ENCODE results near the gene VAMP1. TPM values are rescaled to one million over a fixed set of nuclear protein-coding genes. Genes with fewer than 3 reads are reported as not detected.
A peak's percentile ranks its signal among the peaks of the same experiment; 100 is the strongest.

The VAMP1 gene
- total RNA-seq, 2 donors from 2014 or later = 1.7 to 3.6 TPM

DNA sequence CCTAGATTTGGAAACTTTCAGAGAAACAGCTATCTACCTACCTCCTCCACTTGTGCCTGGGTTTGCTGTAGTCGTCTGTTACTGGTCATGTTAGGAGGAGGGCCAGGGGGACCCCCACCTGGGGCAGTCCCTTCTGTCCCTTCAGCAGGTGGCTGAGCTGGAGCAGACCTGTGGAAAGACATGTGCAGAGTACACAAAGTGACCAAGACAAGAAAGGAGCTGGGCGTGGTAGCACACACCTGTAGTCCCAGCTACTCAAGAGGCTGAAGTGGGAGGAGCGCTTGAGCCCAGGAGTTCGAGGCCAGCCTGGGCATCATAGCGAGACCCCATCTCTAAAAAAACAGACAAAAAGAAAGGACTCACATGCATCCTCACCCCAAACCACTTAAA is 4.3 kb downstream of the VAMP1 start:
- TF ChIP-seq, protein P1, sequence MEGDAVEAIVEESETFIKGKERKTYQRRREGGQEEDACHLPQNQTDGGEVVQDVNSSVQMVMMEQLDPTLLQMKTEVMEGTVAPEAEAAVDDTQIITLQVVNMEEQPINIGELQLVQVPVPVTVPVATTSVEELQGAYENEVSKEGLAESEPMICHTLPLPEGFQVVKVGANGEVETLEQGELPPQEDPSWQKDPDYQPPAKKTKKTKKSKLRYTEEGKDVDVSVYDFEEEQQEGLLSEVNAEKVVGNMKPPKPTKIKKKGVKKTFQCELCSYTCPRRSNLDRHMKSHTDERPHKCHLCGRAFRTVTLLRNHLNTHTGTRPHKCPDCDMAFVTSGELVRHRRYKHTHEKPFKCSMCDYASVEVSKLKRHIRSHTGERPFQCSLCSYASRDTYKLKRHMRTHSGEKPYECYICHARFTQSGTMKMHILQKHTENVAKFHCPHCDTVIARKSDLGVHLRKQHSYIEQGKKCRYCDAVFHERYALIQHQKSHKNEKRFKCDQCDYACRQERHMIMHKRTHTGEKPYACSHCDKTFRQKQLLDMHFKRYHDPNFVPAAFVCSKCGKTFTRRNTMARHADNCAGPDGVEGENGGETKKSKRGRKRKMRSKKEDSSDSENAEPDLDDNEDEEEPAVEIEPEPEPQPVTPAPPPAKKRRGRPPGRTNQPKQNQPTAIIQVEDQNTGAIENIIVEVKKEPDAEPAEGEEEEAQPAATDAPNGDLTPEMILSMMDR (IDR thresholded peaks at IDR 0.05) = no peak
- Histone ChIP-seq H3K4me3 (no peak overlapping the region), H3K27ac (no peak overlapping the region), H3K27me3 (no peaks in the 10 kb centered on the region), H3K4me1 (peaks cover 0 to 32% of the 10 kb centered on the region in 2 donors), H3K9me3 (no peaks in the 10 kb centered on the region), H3K36me3 (peaks cover 48% of the 10 kb centered on the region)
- no peak for DNase-seq (ENCODE audit: low spot score)

GRCh38 chr12:6465467-6466183 is 4.9 kb downstream of the VAMP1 start:
- Histone ChIP-seq H3K27me3 (no peaks in the 10 kb centered on the region), H3K27ac (peak overlapping the region in 1 of 2 donors; percentile 12), H3K9me3 (no peaks in the 10 kb centered on the region), H3K4me1 (peaks cover 0 to 36% of the 10 kb centered on the region in 2 donors), H3K36me3 (peaks cover 54% of the 10 kb centered on the region), H3K4me3 (no peak overlapping the region)
- TF ChIP-seq, protein P1 (IDR thresholded peaks at IDR 0.05) = peak; percentile 78 to 85
- peak; percentile 69 for DNase-seq (ENCODE audit: low spot score)

DNA sequence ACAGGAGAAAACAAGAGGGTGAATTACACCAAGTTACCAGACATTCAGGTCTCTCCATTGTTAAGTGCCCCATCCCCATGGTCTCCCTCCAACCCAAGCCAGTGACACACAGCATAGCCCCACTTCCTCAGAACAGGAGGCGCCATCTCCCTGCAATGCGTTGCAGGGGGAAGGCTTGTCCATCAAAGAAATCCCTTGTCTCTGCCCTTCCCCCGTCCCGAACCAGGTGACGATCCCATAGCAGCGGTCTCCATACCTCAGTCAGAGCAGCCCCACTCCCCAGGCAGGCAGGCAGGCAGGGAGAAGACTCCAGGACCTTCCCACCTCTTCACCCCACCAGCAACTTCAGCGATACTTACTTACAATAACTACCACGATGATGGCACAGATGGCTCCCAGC is 5.9 kb downstream of the VAMP1 start:
- TF ChIP-seq, protein P1 (IDR thresholded peaks at IDR 0.05) = no peak
- no peaks in the 10 kb centered on the region for H3K9me3 ChIP-seq
- H3K27me3 ChIP-seq = no peaks in the 10 kb centered on the region
- no peak for DNase-seq (ENCODE audit: low spot score)
- H3K4me3 ChIP-seq = no peak overlapping the region
- no peak overlapping the region for H3K27ac ChIP-seq
- H3K4me1 ChIP-seq = peaks cover 0 to 33% of the 10 kb centered on the region in 2 donors
- peaks cover 65% of the 10 kb centered on the region for H3K36me3 ChIP-seq

DNA sequence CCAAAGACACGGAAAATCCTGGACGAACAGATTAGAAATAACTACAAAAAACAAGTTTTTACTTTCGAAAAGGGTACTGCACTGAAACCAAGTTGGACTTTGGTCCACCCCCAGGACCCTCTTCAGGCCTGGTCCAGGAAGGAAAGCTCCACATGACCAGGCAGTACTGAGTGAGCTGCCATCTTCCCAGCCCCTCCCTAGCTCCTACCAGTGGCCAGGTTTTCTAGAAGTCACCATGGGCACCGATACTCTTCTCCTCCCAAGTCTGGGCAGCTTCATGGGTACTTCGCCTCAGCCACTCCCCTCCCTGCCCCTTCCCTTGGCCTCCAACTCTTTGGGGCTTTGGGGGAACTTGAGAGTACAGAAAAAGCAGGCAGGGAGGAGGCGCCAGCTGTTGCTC is 6.6 kb downstream of the VAMP1 start:
- H3K9me3 ChIP-seq = no peaks in the 10 kb centered on the region
- peaks cover 71% of the 10 kb centered on the region for H3K36me3 ChIP-seq
- peaks cover 0 to 26% of the 10 kb centered on the region in 2 donors for H3K4me1 ChIP-seq
- no peak overlapping the region for H3K27ac ChIP-seq
- no peak overlapping the region for H3K4me3 ChIP-seq
- H3K27me3 ChIP-seq = no peaks in the 10 kb centered on the region
- TF ChIP-seq, protein P1 (IDR thresholded peaks at IDR 0.05) = no peak
- no peak for DNase-seq (ENCODE audit: low spot score)

DNA sequence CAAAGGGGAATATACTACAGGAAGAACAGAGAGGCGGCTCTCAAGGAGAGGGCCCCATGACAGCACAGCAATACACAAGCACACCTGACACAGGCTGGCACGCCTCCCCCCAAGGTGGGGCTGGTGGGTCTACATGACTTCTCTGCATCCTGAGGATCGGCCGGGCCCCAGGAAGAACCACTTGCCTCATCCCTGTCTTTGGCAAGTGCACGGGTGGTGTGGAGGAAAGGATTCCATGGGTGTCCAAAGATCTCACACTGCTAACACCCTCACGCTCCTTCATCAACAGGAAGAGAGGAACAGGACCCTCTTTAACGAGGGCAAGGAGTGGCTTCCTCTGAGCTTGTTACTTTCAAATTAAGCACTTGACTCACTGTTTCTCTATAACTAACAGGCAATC is 7.3 kb downstream of the VAMP1 start:
- Histone ChIP-seq H3K4me3 (no peak overlapping the region), H3K36me3 (peaks cover 78% of the 10 kb centered on the region), H3K4me1 (peaks cover 0 to 21% of the 10 kb centered on the region in 2 donors), H3K27ac (no peak overlapping the region), H3K27me3 (no peaks in the 10 kb centered on the region), H3K9me3 (no peaks in the 10 kb centered on the region)
- no peak for DNase-seq (ENCODE audit: low spot score)
- TF ChIP-seq, protein P1 (IDR thresholded peaks at IDR 0.05) = no peak
